HT1080 (cell line): Measurements from ENCODE around the gene CTNNBIP1. TPM values are rescaled to one million over a fixed set of nuclear protein-coding genes. Genes with fewer than 3 reads are reported as not detected.
A peak's percentile ranks its signal among the peaks of the same experiment; 100 is the strongest.

ENCODE experiments used
- DNase-seq: peaks from one replicate; pipeline ENCODE4 v3.0.0-alpha.2; 2015; ENCODE audit warnings: low read depth
- total RNA-seq: library from RNA; depleted of rRNA; stranded (reverse); fragments of >200 nt; shearing (Covaris generic); gene quantifications from 2 replicates; pipeline ENCODE4 v1.2.3, GENCODE V29; 2014

Gene CTNNBIP1
- total RNA-seq, 1 experiment from 2014 or later, result 32.2 TPM

DNA sequence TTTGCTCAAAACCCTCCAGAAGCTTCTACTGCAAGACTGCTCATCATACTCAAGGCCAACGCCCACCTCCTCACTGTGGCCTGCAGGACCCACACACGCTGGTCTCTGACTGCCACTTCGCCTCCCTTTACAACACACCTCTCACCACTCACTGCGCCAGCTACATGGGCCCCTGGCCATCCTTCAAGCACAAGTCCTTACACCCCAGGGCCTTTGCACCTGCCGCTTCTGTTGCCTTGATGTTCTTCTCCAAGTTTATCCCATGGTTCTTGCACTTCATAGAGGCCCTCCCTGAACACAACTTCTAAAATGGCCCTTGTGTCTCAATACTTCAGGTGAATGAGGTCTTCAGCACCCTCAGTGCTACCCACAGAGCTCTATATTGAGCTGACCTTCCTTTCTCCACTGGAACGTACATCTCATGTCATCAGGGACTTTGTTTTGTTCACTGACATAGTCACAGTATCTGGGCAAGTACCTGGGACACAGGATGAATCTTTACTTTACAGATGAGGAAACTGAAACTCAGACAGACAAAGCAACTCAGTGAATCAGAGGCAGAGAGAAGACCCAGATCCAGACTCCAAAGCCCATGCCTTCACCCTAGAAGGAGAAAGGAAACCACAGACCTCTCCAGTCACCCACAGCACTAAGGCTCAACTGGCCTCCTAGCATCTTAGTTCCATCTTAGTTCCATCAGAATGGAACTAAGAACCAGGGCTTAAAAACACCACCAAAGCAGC lies 51.6 kb downstream of the CTNNBIP1 start:
- no peak for DNase-seq

DNA sequence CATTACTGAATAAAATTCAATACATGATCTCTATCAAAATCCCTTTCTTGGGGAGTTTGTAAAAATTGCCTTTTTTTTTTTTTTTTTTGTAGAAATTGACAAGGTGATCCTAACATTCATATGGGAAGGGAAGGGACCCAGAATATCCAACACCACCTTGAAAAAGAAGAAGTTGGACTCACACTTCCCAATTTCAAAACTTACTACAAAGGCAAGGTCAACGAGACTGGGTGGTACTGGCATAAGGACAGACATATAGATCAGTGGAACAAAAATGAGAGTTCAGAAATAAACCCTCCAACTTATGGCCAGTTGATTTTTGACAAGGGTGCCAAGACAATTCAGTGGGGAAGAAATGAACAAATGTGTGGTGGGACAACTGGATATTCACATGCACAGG lies 54.9 kb downstream of the CTNNBIP1 start:
- DNase-seq, result no peak

DNA sequence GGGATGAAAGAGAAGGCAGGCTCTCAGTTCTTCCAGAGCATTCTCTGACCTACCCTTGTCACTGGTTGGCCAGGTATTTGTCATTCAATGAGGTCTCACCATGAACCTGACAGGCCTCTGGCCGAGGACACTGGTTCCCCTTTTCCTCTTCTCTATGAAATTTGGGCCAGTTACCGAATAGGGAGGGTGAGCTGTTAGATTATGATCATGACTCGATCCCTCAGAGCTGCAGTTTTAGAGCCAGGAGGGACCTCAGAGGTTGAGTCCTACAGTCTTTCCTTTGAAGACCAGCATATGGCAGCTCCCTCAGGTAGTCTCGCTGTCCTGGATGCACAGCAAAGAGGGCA lies 56.8 kb downstream of the CTNNBIP1 start:
- no peak for DNase-seq

DNA sequence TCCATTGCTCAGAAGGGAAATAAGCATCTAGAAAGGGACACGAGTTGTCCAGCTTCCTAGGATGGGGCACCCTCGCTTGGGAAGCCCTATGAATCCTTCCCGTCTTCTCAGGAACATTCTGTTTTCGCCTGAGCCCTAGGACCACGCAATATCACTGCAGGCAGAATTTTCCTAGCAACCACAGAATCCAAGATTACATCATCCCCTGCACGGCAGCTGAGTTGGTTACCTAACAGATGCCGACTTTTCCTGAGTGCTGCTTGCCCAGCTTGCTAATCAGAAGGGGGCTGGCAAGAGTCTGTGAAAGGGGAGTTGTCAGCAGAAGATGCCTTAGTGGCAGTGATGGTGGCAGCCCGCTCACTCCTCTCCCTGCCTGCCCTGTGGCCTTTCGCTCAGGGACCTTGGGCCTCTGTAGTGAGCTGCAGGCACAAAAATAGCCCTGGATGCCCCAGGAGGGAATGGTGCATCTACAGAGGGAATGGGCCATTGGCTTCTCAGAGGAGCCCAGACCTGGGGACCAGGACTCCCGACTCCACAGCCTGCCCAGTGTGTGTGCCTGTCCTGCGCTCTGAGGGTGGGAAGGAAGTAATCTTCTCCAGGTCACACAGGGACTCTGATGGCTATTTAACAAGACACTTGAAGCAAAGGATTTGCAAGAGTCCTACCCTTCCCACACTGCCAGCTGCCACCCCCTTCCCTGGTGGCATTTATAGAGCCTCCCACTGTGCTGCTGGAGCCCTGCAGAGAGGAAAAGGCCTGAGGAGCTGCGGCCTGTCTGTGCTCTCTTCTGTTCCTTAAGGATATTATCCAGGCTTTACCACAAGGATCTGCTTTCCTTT lies 57.4 kb downstream of the CTNNBIP1 start:
- peak; percentile 23 for DNase-seq

DNA sequence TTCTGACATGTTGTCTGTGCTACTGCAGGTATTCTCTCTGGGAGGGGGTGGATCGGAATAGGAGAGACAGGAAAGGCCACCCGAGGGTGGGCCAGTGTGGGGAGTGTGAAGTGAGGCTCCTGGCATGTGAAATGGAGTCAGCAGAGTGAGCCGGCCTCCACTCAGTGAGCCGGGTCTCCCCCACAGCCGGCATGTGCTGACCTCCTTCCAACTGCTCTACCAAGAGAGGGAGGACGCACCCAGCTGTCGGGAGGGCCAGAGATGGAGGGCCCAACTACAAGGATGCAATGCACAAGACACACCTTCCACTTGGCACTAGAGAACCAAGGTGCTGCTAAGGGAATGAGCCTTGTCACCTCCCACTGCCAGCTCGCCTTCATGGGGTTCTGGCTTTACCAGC lies 58.1 kb downstream of the CTNNBIP1 start:
- no peak for DNase-seq

DNA sequence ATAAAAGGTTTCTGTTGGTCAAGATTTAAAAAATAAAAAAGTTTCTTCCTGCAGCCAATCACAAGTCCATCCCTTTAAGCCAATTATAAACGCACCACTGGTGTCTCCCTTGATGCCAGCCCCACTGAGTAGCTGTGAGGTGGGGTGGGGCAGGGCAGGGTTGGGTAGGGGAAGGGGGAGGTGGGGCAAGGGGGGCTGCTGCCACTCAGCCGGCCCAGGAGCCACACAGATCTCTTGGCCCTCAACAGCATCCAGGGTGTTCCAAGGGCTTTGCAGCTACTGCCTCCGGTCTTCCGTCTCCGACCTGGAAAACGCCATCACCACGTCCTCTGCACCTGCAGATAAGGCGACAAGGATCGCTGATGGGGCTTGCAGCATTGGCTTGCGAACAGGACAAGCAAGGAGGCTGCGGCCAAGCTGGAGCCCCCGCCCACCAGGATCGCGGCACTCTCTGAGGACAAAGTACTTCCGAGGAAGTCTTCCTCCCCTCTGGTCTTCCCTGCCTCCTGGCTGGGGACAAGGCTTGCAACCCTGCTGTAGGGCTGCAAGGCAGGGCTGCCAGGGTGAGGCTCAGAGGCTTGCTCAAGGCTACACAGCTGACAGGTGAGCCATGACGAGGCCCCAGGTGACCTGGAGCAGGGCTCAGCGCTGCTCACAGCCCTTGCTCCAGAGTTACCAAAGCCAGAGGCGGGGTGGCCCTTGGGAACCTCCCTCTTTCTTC lies 59.5 kb downstream of the CTNNBIP1 start:
- DNase-seq, result no peak

DNA sequence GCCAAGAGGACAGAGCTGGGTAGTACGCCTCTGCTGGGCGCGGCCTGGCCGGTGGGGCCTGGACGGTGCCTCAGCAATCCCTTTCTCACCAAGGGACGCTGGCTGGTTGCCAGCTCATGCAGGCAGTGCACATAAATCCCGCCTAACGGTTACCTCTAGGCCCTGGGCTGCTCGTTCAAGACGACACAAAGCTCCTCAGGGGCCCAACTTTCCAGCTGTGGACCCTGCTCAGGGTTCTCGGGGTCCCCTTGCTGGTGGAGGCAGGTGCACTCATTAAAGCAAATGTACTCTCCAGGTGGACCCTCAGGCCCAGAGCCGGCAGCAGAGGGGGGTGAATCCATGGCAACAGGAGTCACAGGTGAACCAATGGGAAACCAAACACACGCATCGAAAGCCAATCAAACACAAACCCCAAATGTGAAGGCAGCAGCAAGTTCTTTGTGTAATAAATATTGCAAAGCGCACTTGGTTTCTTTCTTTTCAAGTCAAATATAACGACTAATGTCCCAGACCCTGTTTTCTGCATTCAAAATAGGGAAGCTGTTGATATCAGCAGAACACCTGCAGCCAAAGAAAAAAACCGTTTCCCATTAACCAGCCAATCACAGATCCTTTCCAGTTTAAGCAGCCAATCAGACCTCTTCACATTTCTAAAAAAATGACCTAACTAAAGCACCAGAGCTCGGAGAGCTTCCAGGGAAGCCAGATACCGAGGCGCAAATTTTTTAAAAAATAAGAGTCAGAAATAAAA lies 60.2 kb downstream of the CTNNBIP1 start:
- DNase-seq, result no peak

DNA sequence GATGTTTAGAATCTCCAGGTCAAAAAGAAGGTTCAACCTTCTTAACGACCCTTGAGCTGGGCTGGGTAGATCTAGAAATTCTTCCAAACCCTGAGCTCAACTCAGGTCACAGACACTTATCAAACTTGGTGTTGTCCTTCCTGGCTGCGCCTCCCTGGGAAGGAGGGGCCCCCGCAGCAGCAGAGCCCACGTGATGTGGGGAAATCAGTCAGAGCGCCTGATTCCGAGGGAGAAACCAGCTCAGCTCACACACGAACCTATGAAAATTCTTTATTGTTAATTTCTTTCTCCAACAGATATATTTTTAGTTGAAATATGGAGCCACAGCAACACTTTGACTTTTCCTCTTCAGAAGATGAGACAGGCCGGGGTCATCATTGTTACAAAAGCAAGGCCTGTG lies 62.0 kb downstream of the CTNNBIP1 start:
- no peak for DNase-seq

DNA sequence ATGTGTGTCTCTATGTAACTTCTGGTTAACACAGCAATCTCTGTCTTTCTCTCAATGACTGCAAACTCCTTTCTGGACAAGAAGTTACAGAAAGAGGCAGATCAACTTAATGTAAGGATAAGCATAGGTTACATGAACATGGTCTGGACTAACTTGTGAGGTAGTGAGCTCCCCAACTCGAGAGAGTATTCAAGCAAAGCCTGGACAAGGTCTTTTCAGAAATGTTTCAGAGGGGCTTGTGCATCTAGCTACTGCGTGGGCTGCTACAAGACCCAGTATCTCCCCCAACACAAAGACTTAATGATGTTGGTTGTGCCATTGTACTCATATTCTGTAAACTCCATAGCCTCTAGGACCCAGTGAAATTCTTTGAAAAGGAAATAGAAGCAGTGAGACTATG lies 62.8 kb downstream of the CTNNBIP1 start:
- DNase-seq, result no peak

DNA sequence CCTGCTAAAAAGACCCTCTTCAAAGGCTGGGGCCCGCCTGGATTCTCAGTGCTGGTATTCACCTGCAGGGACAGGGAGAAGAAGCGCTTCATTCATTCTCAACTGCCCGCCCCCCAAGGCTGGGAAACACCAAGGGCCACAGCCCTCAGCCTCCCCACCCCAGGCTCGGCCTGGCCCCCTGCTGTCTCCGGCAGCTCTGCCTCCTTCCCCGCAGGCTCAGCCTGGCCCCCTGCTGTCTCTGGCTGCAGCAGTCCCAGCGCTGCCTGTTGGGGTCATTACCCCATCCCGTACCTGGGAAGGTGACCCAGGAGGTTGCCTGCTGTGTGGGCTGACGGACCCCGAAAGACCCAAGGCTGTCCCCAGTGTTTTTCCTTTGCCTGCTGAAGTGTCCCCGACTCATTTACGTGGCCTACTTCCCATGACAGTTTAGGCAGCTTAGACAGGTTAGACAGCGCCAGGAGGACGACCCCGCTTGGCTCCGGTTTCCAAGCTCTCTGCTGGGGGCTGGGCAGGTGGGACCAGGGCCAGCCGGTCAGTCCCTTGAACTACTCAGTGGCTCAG lies 63.4 kb downstream of the CTNNBIP1 start:
- DNase-seq, result no peak

DNA sequence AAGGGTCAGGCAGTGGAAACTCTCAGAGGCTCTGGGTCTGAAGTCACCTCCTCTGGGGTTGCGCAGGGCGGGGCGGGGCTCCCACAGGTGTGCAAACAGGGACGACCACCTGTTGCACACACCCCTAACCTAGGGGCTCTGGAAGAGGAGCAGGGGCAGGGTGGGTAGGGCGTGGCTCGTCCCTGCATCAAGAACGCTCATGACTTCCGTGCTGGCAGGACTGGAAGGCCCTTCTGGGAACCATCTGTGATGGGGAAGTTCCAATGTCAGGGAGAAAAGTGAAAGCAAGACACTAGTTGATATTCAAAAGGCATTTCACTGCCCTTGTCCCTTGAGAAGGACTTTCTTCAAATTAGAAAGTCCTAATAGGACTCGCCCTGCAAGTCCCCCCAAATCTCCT lies 64.2 kb downstream of the CTNNBIP1 start:
- no peak for DNase-seq

DNA sequence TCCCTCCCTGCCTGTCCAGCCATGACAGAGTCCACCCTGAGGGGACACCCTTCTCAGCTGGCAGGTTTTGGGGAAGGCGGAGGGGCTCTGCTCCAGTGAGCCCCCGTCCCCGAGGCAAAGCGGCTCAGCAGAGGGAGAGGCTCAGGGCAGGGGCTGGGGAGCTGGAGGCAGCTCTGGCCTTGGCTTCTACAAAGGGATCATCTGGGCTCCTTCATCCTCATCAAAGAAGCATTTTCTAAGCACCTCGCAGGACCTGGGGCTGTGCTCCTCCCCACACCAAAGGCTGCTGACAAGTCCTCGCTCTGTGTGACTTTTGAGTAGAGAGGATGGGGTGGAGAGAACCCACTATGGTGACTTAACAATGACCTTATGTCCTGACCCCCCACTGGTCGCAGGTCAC lies 65.3 kb downstream of the CTNNBIP1 start:
- DNase-seq, result no peak

DNA sequence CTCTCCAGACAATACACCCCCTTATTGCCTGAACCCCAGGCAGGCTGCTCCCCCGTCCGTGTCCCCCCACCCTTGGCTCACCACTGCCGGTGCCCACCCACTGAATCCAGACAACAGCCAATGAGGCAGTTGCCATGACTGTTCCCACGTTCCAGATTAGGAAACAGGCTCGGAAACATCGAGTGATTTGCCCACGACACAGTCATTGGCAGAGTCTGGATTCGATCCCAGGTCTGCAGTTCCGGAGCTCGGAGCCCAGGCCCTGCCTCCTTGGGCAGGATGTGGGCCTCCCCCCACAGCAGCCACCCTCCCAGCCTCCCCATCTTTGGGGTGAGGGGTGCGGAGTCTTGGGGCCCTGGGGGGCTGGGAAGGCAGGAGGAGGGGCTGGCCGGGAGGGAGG lies 66.0 kb downstream of the CTNNBIP1 start:
- no peak for DNase-seq

DNA sequence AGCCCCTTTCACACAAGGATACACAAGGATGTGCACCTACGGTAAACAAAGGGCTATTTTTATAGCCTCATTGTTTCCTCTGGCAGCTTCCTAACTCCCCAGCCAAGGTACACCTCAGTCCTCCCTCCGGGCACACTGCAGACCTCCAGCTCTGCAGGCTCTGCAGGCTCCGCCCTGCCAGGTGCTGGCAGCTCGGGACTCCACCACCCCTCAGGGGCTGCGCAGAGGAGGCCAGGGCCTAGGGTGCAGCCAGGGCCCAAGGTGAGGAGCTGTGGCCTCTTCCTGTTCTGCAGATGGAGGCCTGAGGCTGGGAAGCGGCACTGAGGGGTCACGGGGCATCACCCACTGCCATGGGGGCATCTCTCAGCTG lies 66.5 kb downstream of the CTNNBIP1 start:
- no peak for DNase-seq

DNA sequence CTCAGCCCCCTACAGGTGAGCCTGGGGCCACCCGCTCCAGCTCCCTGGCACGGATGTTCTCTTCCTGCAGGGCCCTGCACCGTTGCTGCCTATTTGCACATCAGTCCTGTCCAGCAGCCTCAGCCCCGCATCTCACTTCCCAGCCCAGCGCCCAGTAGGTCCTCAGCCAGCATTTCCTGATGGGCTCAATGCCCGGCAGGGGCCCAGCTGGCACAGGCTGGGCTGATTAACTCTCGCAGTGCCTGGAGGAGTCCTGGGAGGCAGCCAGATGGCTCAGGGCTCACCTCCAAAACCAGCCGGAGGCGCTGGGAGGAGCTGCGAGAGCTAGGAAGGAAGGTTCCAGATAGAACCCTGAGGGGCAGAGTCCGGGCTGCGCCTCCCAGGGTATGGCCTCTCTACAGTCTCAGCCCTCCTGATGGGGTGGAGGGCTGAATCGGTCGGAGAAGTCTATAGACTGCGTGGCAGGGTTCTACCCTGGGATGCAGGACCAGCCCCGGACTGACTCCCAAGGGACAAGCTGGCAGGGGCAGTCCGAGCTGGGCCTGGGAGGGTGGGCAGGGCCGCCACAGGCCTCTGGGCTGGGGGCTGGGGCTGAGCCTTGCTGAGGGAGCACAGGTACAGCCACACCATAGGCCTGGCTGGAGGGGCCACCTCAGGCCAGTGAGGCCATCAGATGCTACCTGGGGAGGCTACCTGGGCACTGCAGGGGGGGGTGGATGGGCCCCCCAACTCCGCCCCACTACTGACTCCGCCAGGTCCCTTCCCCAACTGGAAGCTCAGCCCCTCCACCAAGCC lies 67.1 kb downstream of the CTNNBIP1 start:
- no peak for DNase-seq

DNA sequence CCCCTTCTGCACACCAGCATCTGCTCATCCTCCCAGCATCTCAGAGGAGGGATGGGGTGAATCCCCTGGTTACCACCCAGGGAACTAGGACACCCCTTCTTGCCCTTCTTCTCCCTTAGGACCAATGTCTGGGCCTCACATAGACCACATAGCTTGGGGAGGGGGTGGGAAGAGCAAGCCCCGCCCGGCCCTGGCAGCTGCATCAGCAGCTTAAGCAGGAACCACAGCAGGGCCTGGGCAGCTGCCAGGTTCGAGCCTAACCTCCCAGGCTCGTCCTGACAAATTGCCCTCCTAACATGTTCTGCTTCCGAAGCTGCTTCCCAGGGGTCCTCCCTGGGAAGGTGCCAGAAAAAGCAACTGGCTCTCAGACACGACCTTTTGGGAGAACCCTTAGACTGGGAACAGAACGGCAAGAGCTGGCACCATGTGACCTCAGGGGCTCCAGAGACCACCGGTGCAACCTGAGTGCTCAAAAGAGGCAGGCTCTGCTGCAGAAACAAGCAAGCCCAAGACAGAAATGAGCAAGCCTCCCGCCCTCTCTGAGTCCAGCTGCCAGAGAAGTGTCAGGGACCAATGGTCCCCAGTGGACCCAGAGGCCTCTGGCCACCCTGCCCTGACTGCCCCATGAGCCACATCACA lies 67.9 kb downstream of the CTNNBIP1 start:
- no peak for DNase-seq

DNA sequence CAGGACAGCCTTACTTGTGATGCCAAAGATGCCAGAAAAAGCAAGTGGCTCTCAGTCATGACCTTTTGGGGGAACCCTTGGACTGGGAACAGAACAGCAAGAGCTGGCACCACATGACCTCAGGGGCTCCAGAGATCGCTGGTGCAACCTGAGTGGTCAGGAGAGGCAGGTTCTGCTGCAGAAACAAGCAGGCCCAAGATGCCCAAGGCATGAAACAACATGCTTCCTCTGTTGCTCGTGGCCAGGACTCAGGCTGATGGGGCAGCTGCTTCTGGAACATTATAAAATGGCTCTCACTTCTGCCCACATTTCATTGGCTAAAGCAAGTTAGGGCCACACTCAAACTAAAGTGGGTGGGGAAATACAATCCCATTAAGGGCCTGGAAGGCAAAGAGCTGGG lies 68.6 kb downstream of the CTNNBIP1 start:
- no peak for DNase-seq

DNA sequence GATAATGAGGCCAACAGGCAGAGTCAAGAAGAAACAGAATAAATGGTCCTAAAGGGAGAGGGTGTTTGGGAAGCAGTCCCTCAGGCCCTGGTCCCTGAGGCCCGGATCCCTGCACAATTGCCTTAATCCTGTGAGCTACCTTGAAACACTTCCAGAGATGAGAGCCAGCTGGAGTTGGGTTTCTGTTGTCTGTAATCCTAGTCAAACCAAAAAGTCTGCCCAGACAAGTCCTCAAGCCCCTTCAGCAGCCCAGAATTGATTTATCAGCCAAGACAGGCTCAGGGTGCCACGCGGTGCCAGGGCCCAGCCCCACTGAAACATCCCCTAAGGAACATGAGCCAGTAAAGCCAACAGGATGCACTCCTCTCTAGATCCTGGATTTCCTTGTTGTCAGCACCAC lies 69.9 kb downstream of the CTNNBIP1 start:
- no peak for DNase-seq

DNA sequence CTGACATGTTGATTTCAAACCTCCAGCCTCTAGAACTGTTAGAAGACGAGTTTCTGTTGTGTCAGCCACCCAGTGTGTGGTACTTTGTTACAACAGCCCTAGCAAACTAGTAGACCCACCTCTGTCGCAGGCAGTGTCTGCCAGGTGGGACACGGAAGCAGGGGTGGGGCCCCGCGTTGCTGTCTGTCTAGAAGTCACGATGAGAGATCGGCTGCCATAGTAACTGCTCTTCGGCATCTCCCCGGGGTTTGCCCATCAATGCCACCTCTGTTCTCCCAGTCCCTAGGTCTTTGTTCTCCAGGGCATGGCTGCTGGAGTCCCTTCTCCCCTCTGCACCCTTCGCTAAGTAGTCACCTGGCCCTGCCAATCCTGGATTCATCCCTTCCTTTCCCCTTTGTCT lies 71.1 kb downstream of the CTNNBIP1 start:
- DNase-seq, result no peak

DNA sequence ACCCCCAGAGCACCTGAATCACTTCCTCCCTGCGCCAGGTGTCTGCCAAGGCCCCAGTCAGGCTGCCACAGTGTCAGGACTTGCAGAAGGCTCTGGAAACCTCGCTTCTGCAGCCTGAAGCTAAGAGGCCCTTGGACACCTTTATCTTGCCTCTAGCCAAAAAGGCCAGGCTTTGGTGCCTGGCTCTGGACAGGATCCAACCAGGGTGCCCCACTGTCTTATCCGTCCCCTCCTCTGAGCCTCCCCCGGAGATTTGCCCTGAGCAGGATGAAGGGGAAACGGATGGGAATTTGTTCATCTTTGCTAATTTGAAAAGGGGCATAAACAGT lies 73.5 kb downstream of the CTNNBIP1 start:
- no peak for DNase-seq
